GM11168 (cell line): ENCODE data around the gene RIGI.
"Not testable (repeated sequence)": the region's sequence is repeated elsewhere in the genome, so short reads cannot be mapped to it uniquely, and the experiment has no call there.

ENCODE experiments used
- in situ Hi-C: fragments of 300-500 bp; cut with MboI; formaldehyde crosslinking; loops from one replicate; pipeline ENCODE4 v1.12.0; 2022; ENCODE audit warnings: low sequenced_read_pairs; ENCODE audit not compliant: unreplicated experiment

Gene RIGI

GRCh38 chr9:32526041-32526706 lies at the start of gene RIGI:
Gene RIGI, minus strand, starts transcription at chr9:32526196. Its CDS starts 30 bp downstream, at chr9:32526166.
- in situ Hi-C loops = no loop called here

DNA sequence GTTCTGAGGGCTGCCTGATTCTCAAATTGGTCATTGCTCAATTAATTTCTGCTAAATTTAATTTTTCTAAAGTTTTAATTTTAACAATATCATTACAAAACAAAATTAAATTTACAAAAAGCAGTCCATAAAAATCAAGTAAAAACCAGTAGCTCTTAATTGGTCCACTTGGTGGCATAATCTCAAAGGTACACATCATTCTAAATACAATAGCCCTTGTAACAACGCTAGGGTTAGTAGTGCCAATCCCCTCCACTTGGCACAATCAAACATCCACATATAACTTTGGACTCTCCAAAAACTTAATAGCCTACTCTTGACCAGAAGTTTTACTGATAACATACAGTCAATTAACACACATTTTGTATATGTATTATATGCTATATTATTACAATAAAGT lies 48.9 kb upstream of the RIGI start:
- in situ Hi-C loops = loop anchor here (5.0 kb wide), 1 partner anchor 193 kb away; the partner anchor contains the start of gene ACO1

DNA sequence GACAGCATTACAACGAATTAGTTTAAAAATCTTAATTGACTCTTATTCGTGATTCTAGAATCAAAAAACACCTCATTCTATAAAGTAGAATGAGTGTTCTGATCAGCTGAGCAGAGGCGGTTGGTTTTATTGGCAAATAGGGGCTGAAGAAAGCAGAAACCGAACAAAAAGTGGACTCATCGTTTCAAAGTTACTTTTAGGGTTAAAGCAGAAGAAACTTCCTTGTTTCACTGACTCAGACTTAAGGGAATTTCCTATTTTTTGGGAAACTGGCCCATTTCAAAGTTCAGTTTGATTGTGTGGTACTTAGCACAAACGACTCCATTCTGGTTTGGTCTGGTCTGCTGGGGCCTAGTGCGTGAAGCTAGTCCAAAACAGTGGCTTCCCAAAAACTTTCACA lies 47.8 kb upstream of the RIGI start:
- in situ Hi-C loops = no loop called here

DNA sequence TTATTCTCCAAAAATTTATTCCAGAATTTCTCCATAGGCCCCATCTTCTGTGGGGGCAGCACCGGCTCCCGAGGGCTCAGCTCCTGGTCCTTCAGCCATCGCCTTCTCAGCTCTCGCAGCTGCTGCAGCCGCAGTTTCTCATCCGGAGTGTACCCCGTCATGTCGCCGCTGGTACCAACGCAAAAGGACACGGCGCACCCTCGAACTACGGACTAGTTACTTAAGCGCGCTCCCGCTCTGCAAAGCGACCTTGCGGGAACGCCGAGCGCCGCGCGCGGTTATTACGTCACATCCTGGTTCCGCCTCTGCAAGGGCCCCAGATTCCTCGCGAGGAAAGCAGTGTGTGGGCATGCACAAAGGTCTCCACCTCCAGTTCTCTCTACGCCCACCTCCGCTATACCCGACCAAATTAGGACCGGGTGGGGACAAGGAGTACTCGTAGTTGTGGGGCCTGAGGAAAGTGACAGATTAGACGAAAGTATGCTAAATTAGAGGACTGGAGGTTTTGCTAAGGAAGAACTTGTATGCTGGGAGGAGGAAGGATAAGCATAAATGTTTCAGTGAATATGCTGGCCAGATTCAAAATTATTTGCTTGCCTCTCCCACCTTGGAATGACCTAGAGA lies 47.0 kb upstream of the RIGI start, which contains the start of gene NDUFB6:
Gene NDUFB6, minus strand, starts transcription at position 260 of the 624 bp plus-strand sequence. Its CDS starts 99 bp downstream, at position 161.
- in situ Hi-C loops = no loop called here

DNA sequence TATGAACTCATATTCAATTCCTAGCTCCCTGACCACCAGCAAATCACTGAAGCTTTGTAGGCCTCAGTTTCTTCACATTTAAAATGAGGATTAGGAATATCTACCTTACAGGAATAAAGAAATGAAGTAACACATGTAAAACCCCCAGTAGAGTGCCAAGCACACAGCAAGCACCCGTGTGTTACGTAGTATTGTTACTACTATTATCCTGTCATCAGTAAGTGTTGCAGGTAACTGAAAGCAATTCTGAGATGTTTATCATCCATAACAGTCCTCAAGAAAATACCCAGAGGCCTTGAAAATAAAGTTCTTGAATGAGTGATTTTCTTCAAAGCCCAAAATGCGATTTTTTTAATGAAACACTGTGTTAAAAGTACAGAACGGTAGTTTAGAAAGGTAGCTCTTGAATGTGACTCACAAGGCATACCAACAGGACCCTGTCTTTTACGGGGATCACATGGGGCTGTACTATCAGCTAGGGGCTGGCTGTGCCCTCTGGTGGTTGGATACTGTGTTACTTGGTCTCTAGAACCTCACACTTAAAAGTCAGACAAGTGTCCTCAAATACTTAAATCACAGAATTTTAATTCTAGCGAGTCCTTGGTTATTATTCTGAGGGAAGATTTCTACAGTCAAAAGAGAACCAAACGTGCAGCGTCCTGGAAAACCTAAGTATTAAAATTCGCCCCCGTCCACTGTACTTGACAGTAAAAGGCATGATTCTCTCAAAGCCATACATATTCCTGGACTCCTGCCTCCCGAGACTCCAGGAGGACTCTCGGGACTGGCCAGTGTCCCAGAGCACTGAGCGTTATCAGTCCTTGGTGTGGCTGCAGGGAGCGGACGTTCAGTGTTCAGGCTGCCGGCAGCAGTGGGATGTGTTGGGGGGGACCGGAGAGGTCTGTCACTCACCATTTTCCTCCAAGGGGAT lies 46.2 kb upstream of the RIGI start:
- in situ Hi-C loops = no loop called here

DNA sequence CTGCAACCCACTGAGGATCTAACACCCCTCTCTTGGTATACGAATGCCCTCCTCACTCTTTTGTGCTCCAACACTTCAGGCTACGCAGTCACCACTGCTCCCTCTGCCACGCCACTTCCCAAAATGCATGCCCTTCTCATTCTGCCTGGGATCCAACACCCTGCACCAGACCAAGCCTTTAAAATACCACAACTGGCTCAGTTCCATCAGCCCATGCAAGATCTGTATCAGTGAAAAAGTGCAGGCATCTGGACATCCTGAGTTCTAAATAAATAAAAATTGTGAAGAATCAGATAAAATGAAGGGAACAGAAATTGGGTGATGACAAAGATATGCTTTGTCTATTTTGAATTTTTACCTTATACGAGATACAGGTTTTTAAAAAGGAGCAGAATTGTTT lies 44.3 kb upstream of the RIGI start:
- in situ Hi-C loops = no loop called here

DNA sequence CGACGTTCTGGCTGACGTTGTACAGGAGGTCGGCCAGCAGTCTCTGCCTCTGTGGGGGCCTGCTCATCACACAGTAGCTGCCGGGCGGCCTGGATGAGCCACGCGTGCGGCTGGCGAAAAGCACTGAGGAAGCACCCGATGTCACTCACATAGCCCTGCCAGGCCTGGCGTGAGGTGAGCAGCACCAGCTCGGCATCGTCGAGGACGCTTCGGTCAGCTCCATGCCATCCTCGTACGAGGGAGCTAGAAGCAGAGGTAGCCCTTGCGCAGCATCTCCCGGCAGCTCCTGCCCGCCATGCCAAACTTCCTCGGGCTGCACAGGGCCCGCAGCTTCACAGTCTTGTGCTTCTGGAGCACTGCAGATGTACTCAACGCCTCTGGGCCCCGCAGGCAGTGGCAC lies 40.8 kb upstream of the RIGI start:
- in situ Hi-C loops = no loop called here

DNA sequence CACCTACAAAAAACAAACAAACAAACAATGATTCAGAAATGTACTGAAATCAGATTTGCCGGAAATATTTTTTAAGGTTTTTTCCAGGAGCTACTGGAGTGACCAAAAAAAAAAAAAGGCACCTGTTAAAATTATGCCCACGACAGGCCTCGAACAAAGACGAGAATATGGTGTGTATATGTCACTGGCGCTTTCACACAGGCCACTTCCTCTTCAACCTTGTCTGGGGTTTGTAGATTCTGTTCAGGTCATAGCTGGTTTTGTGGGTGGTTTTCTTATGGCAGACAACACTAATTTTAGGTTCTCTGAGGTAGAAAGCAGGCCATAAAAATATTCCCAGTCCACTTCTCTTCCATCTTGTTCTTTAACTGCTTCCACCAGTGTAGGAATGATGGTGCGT lies 40.0 kb upstream of the RIGI start:
- in situ Hi-C loops = no loop called here

- in situ Hi-C loops = no loop called here
Observed at GRCh38 chr9:32558408-32558934, 32.5 kb upstream of the RIGI start.

DNA sequence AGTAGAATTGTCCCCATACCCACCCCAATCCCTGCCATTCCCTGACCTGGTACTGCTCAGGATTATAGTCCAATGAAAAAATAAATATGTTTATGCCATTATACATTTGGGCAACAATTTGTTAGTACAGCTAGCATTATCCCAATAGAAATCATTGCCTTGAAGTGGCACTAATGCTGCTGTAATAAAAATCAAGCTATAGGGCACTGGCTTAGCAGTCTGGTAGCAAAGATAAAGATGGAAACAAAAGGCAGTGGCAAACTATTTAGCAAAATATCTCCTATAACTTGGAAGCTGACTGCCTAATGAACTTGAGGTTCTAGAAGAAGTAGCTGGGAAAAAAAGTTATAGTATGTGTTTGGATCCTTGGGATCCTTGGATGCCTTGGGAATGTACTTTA lies 28.6 kb upstream of the RIGI start:
- in situ Hi-C loops = no loop called here

DNA sequence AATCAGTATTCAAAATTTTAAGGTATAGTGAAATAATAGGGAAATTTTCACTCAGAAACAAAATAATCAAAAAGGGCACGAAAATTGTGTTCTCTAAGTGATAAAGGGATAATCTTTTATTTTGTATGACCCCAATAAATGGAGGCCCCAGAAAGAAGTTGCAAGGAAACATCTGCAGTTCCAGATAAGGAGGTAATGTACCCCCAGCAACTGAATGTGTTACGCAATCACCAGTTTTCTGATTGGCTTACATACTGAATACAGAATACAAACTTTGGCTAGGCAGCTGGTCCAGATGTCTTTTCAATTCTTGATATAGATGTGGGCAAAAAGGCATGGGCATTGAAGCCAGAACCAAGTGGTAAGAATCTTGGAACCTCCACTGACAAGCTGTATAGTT lies 28.1 kb upstream of the RIGI start:
- in situ Hi-C loops = no loop called here

- in situ Hi-C loops = no loop called here
Observed at GRCh38 chr9:32552172-32552872, 26.3 kb upstream of the RIGI start, which contains the start of the genes SMIM27 and TOPORS. Gene SMIM27, plus strand, starts transcription at chr9:32552327. Its CDS starts 108 bp downstream, at chr9:32552435. Gene TOPORS, minus strand, starts transcription at chr9:32552586. Its CDS starts 150 bp downstream, at chr9:32552436.

DNA sequence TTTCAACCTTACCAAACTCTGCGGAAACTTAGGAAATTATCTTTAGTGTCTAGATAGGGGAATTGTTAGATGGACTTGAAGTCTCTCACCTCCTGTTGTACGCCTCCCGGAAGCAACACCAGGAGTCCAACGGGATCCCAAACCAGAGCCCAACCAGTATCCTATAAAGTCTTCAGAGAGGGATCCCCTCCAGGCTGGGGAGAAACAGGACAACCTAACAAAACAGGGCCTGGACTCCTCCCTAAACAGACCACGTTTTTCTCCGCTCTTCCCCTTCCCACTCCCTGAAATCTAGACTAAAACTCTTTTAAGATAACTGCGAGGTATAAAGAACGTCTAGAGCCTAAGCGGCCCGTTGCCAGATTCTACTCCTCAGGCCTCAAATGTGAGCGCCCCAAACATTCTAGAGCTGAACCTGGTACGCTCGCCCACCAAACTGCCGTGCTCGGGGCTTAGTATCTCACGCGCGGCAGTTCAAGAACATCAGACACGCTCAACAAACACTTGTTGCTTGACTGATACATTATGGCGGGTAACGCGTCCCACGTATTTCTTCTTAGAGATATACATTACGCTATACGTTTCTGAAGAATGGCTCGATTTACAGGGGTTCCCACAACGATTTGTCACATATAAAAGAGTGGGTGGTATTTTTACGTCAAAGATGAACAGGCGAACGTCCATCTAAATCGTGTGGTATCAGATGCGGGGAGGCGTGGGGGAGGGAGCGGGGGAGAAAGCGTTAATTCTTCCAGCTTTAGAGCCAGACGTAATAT lies 25.5 kb upstream of the RIGI start:
- in situ Hi-C loops = no loop called here

GRCh38 chr9:32550562-32551275 lies 24.7 kb upstream of the RIGI start:
- in situ Hi-C loops = no loop called here

DNA sequence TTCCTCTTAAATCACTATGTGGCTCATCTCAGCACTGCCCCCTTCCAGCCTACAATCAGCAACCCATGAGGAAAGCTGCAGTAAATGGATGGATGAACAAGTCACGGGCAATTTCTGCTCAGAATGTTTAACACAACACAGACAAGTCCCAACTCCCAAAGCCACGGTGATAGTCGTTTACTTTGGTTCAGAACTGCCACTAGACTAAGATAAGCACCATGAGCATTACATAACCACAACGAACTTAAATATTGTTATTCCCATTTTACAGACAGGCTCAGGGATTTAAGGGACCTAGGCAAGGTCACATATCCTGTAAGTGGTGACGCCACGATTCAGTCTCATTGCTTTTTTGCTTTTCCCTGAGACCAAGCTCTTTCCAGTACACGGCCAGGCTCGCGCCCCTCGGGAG lies 24.2 kb upstream of the RIGI start:
- in situ Hi-C loops = no loop called here

GRCh38 chr9:32548213-32548612 lies 22.2 kb upstream of the RIGI start:
- in situ Hi-C loops = not testable (repeated sequence)

GRCh38 chr9:32545884-32546283 lies 19.9 kb upstream of the RIGI start:
- in situ Hi-C loops = no loop called here

DNA sequence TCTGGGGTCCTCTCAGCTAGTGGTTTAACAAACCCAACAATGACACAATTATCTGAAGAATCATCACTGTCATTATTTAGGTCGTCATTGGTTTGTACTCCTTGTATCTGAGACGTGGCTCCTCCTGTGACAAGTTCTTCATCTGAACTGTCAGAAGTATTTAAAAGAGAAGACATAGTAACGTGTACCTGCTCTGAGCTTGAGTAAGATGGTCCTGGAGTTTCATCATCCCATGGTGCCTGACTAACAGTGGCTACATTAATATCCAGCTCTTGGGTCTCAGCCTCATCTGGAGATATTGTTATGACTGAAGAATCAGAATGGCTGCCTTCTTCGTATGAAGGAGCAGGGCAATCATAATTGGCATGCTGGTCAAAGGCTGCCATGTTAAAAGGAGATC lies 17.1 kb upstream of the RIGI start:
- in situ Hi-C loops = no loop called here
